Pons (tissue), 1 donor: ENCODE data around the gene DIP2C.

Experiments used
- DNase-seq: peaks from one replicate; pipeline ENCODE4 v3.0.0-alpha.2; 2016; ENCODE audit warnings: low spot score

DIP2C gene

GRCh38 chr10:571688-572451 is 117.6 kb downstream of the DIP2C start:
- DNase-seq = no peak

GRCh38 chr10:571166-571565 is 118.3 kb downstream of the DIP2C start:
- no peak for DNase-seq

GRCh38 chr10:570628-571163 is 118.8 kb downstream of the DIP2C start:
- DNase-seq = no peak

GRCh38 chr10:569961-570627 is 119.4 kb downstream of the DIP2C start:
- no peak for DNase-seq

- DNase-seq = no peak
Observed at GRCh38 chr10:568848-569247, 120.6 kb downstream of the DIP2C start.

GRCh38 chr10:567869-568268 is 121.6 kb downstream of the DIP2C start:
- DNase-seq = no peak

- DNase-seq = no peak
Observed at GRCh38 chr10:566241-566885, 123.1 kb downstream of the DIP2C start.

GRCh38 chr10:565676-566075 is 123.8 kb downstream of the DIP2C start:
- DNase-seq = no peak

- DNase-seq = no peak
Observed at GRCh38 chr10:565146-565545, 124.3 kb downstream of the DIP2C start.

- no peak for DNase-seq
Observed at GRCh38 chr10:563827-564226, 125.6 kb downstream of the DIP2C start.

GRCh38 chr10:562142-562541 is 127.3 kb downstream of the DIP2C start:
- DNase-seq = no peak

GRCh38 chr10:561721-562120 is 127.7 kb downstream of the DIP2C start:
- no peak for DNase-seq

GRCh38 chr10:560314-560992 is 129.0 kb downstream of the DIP2C start:
- DNase-seq = peak; percentile 22

- DNase-seq = no peak
Observed at GRCh38 chr10:559767-560047, 129.8 kb downstream of the DIP2C start.

- no peak for DNase-seq
Observed at GRCh38 chr10:558891-559766, 130.3 kb downstream of the DIP2C start.

- no peak for DNase-seq
Observed at GRCh38 chr10:558364-558763, 131.1 kb downstream of the DIP2C start.

GRCh38 chr10:557792-558328 is 131.6 kb downstream of the DIP2C start:
- DNase-seq = no peak

GRCh38 chr10:556971-557637 is 132.4 kb downstream of the DIP2C start:
- no peak for DNase-seq

- no peak for DNase-seq
Observed at GRCh38 chr10:555682-556350, 133.7 kb downstream of the DIP2C start.

- DNase-seq = no peak
Observed at GRCh38 chr10:555281-555680, 134.2 kb downstream of the DIP2C start.
